Nephron progenitor cell (in vitro differentiated cells): ENCODE measurements around the gene PVALEF.

Experiments used
- DNase-seq: peaks from one replicate; pipeline ENCODE4 v3.0.0; 2021
- H3K27ac Mint-ChIP-seq: 2 replicates; pipeline ENCODE4 v1.8.0; 2021; ENCODE audit warnings: mild to moderate bottlenecking, moderate library complexity, mixed read lengths
- H3K27me3 Mint-ChIP-seq: 2 replicates; pipeline ENCODE4 v1.8.0; 2021; ENCODE audit warnings: mild to moderate bottlenecking, low read depth, mixed read lengths; ENCODE audit not compliant: poor library complexity
- H3K36me3 Mint-ChIP-seq: 2 replicates; pipeline ENCODE4 v1.8.0; 2021; ENCODE audit warnings: low read depth, mixed read lengths
- H3K4me1 Mint-ChIP-seq: 2 replicates; pipeline ENCODE4 v1.8.0; 2021; ENCODE audit warnings: mixed read lengths
- H3K4me3 Mint-ChIP-seq: 2 replicates; pipeline ENCODE4 v1.8.0; 2021; ENCODE audit warnings: mild to moderate bottlenecking, moderate library complexity, mixed read lengths
- H3K9me3 Mint-ChIP-seq: 2 replicates; pipeline ENCODE4 v1.8.0; 2021; ENCODE audit warnings: mild to moderate bottlenecking, moderate library complexity, mixed read lengths
- TF ChIP-seq, protein P1 (sequence below): fragments of 200-600 bp; sonication (generic); IDR thresholded peaks from 2 replicates; pipeline ENCODE4 v1.5.0; 2021; ENCODE audit warnings: antibody characterized with exemption

The PVALEF gene

DNA sequence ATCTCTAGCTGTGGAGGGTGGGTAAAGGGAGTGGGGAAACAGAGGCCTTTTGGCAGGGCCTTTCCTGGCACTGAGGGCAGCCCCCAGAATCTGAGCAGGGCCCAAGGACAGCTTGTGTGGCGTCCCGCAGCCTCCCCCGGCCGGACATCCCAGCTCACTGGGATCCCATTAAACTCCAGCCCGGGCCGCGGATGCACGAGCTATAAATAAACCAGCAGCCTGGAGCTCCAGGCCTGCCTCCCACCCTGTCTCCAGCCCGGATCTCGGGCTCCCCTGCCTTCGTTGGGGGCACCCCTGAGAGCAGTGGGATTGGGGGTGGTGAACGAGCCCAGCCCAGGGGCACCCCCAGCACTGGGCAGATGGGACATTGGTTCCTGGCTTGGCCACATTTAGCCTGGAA is 14.6 kb downstream of the PVALEF start:
- peaks cover 12% of the 10 kb centered on the region for H3K4me1 Mint-ChIP-seq
- TF ChIP-seq, protein P1, sequence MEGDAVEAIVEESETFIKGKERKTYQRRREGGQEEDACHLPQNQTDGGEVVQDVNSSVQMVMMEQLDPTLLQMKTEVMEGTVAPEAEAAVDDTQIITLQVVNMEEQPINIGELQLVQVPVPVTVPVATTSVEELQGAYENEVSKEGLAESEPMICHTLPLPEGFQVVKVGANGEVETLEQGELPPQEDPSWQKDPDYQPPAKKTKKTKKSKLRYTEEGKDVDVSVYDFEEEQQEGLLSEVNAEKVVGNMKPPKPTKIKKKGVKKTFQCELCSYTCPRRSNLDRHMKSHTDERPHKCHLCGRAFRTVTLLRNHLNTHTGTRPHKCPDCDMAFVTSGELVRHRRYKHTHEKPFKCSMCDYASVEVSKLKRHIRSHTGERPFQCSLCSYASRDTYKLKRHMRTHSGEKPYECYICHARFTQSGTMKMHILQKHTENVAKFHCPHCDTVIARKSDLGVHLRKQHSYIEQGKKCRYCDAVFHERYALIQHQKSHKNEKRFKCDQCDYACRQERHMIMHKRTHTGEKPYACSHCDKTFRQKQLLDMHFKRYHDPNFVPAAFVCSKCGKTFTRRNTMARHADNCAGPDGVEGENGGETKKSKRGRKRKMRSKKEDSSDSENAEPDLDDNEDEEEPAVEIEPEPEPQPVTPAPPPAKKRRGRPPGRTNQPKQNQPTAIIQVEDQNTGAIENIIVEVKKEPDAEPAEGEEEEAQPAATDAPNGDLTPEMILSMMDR, result no peak

DNA sequence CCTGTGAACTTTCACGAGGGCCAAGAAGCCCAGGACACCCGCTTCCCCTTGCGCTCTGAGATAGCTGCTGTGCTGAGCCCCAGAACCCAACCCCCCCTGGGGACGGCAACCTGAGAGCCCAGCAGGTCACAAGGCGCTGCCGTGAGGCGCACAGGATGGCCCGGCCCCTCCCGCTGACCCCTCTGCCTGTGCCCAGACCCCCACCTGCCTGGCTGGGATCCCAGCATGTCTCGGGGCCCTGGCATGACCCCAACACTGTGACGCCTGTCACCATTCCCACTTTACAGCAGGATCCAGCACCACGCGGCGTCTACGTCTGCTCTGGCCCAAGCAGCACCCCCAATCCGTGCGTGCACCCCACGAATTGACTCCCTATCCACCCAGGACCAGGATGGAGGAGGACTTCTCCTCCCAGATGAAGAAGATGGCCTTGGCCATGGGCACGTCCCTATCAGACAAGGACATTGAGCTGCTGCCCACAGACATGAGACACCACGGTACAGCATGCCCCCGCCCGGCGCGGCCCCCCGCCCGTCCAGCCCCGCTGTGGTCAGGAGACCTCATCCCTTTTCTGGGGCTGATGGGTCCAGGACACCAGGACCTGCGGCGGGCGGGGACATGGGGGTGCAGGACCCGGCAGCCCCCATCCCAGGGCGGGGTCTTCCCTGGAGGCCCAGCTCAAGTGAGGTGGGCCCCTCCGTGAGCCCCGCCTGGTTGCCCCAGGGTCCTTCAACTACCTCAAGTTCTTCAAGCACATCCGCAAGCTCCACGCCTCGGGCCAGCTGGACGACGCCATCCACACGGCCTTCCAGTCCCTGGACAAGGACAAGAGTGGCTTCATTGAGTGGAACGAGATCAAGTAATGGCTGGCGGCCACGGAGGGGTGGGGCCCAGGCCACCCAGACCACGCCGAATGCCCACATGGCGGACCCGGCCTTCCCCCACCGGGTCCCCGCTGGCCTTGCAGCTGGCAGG is 15.8 kb downstream of the PVALEF start:
- no peaks in the 10 kb centered on the region for H3K36me3 Mint-ChIP-seq

More for the DNA sequence above, 14.6 kb downstream of the PVALEF start:
- Mint-ChIP-seq H3K27me3 (peaks cover 3% of the 10 kb centered on the region), H3K27ac (no peak overlapping the region), H3K9me3 (peaks cover 14% of the 10 kb centered on the region), H3K36me3 (peaks cover 11% of the 10 kb centered on the region), H3K4me3 (no peak overlapping the region)
- peak; percentile 43 for DNase-seq

GRCh38 chr17:81181811-81182185 is 16.5 kb downstream of the PVALEF start:
- TF ChIP-seq, protein P1, result no peak
- H3K27me3 Mint-ChIP-seq, result peaks cover 3% of the 10 kb centered on the region
- no peaks in the 10 kb centered on the region for H3K9me3 Mint-ChIP-seq

More for the DNA sequence above, 15.8 kb downstream of the PVALEF start:
- no peak for DNase-seq
- TF ChIP-seq, protein P1, result no peak
- H3K27ac Mint-ChIP-seq, result no peak overlapping the region
- H3K27me3 Mint-ChIP-seq, result peaks cover 3% of the 10 kb centered on the region
- peaks cover 4% of the 10 kb centered on the region for H3K9me3 Mint-ChIP-seq
- H3K4me3 Mint-ChIP-seq, result no peak overlapping the region
- peaks cover 17% of the 10 kb centered on the region for H3K4me1 Mint-ChIP-seq

GRCh38 chr17:81182596-81182995 is 17.3 kb downstream of the PVALEF start:
- Mint-ChIP-seq H3K36me3 (no peaks in the 10 kb centered on the region), H3K4me1 (peaks cover 17% of the 10 kb centered on the region), H3K27ac (no peak overlapping the region), H3K4me3 (no peak overlapping the region), H3K9me3 (no peaks in the 10 kb centered on the region), H3K27me3 (peaks cover 3% of the 10 kb centered on the region)
- no peak for DNase-seq
- TF ChIP-seq, protein P1, result no peak

More at GRCh38 chr17:81181811-81182185, 16.5 kb downstream of the PVALEF start:
- Mint-ChIP-seq H3K4me3 (no peak overlapping the region), H3K36me3 (no peaks in the 10 kb centered on the region), H3K4me1 (peaks cover 17% of the 10 kb centered on the region), H3K27ac (no peak overlapping the region)
- DNase-seq, result no peak

GRCh38 chr17:81183316-81183715 is 18.0 kb downstream of the PVALEF start:
- H3K27me3 Mint-ChIP-seq, result peaks cover 3% of the 10 kb centered on the region
- H3K4me1 Mint-ChIP-seq, result peaks cover 17% of the 10 kb centered on the region
- H3K9me3 Mint-ChIP-seq, result no peaks in the 10 kb centered on the region
- H3K4me3 Mint-ChIP-seq, result no peak overlapping the region
- no peak overlapping the region for H3K27ac Mint-ChIP-seq
- TF ChIP-seq, protein P1, result no peak
- no peak for DNase-seq
- no peaks in the 10 kb centered on the region for H3K36me3 Mint-ChIP-seq
